Measurements from ENCODE around the gene TTC33. TPM values are rescaled to one million over a fixed set of nuclear protein-coding genes. Genes with fewer than 3 reads are reported as not detected.

The TTC33 gene
- total RNA-seq, 2 donors from 2014 or later, result 10.3 to 22.5 TPM

DNA sequence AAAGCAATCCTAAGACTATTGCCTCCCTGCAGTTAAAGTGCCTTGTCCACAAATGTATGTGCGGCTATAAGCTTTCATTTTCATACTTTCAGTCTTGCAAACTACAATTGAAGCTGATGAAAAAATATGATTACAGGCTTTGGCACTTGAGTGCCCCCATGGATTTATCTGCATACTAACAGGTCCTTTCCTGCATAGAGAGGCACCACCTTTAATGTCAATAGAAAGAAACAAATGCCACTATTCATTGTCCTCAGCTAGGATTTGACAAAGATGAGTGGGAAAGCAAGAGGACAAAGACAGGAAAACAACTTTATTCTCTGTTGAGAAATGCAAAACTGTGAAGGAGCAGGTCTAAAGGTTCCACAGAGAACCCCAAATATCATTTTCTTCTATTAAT is 201.7 kb downstream of the TTC33 start:
- Histone ChIP-seq H3K27ac (no peak overlapping the region), H3K36me3 (no peaks in the 10 kb centered on the region), H3K9me3 (no peaks in the 10 kb centered on the region), H3K4me1 (ENCODE audit: control insufficient read depth in 1 of 2, low read depth in 2 of 2) (peaks cover 7% of the 10 kb centered on the region in 2 donors), H3K27me3 (replicated peaks; ENCODE audit: insufficient read depth) (no peaks in the 10 kb centered on the region), H3K4me3 (no peak overlapping the region)
- ATAC-seq (ENCODE audit: insufficient number of reproducible peaks, low FRiP score, low read depth), result no peak
- TF ChIP-seq, protein P1, sequence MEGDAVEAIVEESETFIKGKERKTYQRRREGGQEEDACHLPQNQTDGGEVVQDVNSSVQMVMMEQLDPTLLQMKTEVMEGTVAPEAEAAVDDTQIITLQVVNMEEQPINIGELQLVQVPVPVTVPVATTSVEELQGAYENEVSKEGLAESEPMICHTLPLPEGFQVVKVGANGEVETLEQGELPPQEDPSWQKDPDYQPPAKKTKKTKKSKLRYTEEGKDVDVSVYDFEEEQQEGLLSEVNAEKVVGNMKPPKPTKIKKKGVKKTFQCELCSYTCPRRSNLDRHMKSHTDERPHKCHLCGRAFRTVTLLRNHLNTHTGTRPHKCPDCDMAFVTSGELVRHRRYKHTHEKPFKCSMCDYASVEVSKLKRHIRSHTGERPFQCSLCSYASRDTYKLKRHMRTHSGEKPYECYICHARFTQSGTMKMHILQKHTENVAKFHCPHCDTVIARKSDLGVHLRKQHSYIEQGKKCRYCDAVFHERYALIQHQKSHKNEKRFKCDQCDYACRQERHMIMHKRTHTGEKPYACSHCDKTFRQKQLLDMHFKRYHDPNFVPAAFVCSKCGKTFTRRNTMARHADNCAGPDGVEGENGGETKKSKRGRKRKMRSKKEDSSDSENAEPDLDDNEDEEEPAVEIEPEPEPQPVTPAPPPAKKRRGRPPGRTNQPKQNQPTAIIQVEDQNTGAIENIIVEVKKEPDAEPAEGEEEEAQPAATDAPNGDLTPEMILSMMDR (IDR thresholded peaks at IDR 0.05), result no peak
- DNase-seq (ENCODE audit: low spot score), result no peak

DNA sequence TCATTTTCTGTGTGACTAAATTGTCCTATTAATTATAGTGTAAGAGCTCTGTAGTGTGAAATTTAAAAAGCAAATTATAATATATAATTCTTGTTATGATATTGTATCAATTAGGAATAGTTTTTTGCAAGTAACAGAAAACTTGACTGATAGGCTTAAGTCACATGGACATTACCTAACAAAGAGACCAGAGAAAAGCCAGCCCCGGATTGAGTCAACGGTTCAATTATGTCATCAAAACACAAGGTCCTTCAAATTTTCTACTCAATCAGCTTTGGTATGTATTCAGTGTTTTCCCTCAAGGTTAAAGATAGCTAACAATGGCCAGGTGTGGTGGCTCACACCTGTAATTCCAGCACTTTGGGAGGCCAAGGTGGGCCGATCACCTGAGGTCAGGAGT is 202.8 kb downstream of the TTC33 start:
- DNase-seq (ENCODE audit: low spot score), result no peak
- Histone ChIP-seq H3K4me3 (no peak overlapping the region), H3K9me3 (no peaks in the 10 kb centered on the region), H3K27ac (no peak overlapping the region), H3K4me1 (ENCODE audit: control insufficient read depth in 1 of 2, low read depth in 2 of 2) (peaks cover 7% of the 10 kb centered on the region in 2 donors), H3K36me3 (no peaks in the 10 kb centered on the region), H3K27me3 (replicated peaks; ENCODE audit: insufficient read depth) (no peaks in the 10 kb centered on the region)
- TF ChIP-seq, protein P1 (IDR thresholded peaks at IDR 0.05), result no peak
- no peak for ATAC-seq (ENCODE audit: insufficient number of reproducible peaks, low FRiP score, low read depth)

DNA sequence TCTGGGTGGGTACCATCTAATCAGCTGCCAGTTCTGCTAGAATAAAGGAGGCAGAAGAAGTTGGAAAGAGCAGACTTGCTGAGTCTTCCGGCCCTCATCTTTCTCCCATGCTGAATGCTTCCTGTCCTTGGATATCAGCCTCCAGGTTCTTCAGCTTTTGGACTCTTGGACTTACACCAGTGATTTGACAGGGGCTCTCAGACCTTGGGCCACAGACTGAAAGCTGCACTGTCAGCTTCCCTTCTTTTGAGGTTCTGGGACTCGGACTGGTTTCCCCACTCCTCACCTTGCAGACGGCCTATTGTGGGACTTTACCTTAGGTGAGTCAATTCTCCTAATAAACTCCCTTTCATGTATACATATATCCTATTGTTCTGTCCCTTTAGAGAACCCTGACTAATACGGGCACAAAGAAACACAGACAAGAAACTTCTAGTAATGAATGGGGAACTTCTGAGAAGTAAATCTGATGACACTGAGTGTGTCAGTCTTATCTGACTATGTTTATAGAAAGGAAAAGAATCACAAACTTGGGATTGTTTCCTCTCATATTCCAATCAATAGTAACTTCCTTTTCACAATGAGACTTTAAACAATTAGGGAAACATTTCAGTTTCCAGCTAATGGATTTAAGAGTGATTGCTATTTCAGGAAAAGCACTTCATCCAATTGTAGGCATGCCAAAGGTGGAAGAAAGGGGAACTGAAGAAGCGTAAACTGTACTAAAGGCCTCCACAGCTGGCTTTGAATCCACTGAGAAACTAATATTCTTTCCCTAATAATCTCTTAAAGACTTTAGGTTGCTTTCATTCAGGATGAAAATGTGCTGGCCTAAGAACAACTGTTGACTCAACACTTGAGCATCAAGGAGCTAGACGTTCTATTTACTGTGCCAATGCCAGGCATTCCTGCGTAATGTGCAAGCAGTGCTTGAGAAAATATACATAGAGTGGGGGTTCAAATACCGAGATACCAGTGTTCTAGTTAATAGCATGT is 204.0 kb downstream of the TTC33 start:
- Histone ChIP-seq H3K27ac (peak overlapping the region; percentile 8 to 53), H3K9me3 (no peaks in the 10 kb centered on the region), H3K36me3 (no peaks in the 10 kb centered on the region), H3K4me1 (ENCODE audit: control insufficient read depth in 1 of 2, low read depth in 2 of 2) (peaks cover 7% of the 10 kb centered on the region in 2 donors), H3K4me3 (no peak overlapping the region), H3K27me3 (replicated peaks; ENCODE audit: insufficient read depth) (no peaks in the 10 kb centered on the region)
- TF ChIP-seq, protein P1 (IDR thresholded peaks at IDR 0.05), result no peak
- no peak for ATAC-seq (ENCODE audit: insufficient number of reproducible peaks, low FRiP score, low read depth)
- no peak for DNase-seq (ENCODE audit: low spot score)

DNA sequence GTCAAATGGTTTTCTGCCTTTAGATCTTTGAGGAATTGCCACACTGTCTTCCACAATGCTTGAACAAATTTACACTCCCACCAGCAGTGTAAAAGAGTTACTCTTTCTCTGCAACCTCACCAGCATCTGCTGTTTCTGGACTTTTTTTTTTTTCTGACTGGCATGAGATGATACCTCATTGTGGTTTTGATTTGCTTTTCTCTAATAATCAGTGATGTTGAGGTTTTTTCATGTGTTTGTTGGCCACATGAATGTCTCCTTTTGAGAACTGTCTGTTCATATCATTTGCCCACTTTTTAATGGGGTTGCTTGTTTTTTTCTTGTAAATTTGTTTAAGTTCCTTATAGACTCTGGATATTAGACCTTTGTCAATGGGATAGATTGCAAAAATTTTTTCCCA is 205.3 kb downstream of the TTC33 start:
- H3K27ac ChIP-seq, result no peak overlapping the region
- H3K9me3 ChIP-seq, result no peaks in the 10 kb centered on the region
- ATAC-seq (ENCODE audit: insufficient number of reproducible peaks, low FRiP score, low read depth) (no peak), DNase-seq (ENCODE audit: low spot score) (no peak)
- H3K4me1 ChIP-seq (ENCODE audit: control insufficient read depth in 1 of 2, low read depth in 2 of 2), result peaks cover 7% of the 10 kb centered on the region in 2 donors
- H3K27me3 ChIP-seq (replicated peaks; ENCODE audit: insufficient read depth), result no peaks in the 10 kb centered on the region
- H3K36me3 ChIP-seq, result no peaks in the 10 kb centered on the region
- H3K4me3 ChIP-seq, result no peak overlapping the region
- TF ChIP-seq, protein P1 (IDR thresholded peaks at IDR 0.05), result no peak

DNA sequence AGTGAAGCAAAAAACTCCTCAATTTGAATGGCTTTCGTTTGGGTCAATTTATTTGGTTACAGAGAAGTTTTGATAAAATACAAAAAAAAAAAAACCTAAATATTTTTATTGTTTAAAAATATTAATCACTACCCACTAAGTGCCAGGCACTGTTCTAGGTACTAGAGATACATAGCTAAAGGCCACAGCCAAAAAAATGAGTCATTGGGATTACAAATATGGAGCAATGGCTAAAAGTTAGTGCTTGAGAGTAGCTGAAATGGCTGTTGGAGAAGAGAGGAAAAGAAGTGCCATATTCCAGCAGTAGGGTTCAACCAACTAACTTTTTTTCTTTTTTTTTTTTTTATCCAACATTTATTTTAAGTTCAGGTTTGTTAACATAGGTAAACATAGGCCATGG is 206.1 kb downstream of the TTC33 start:
- H3K4me1 ChIP-seq (ENCODE audit: control insufficient read depth in 1 of 2, low read depth in 2 of 2), result peaks cover 7% of the 10 kb centered on the region in 2 donors
- ATAC-seq (ENCODE audit: insufficient number of reproducible peaks, low FRiP score, low read depth), result no peak
- no peak overlapping the region for H3K27ac ChIP-seq

More for the DNA sequence above, 206.1 kb downstream of the TTC33 start:
- TF ChIP-seq, protein P1 (IDR thresholded peaks at IDR 0.05), result no peak
- Histone ChIP-seq H3K27me3 (replicated peaks; ENCODE audit: insufficient read depth) (no peaks in the 10 kb centered on the region), H3K4me3 (no peak overlapping the region), H3K9me3 (no peaks in the 10 kb centered on the region), H3K36me3 (no peaks in the 10 kb centered on the region)
- DNase-seq (ENCODE audit: low spot score), result no peak
